NCI-H69 (cell line): ENCODE results near the gene AP1S1.

Source experiments
- DNase-seq: peaks from one replicate; lab custom pipeline; 2025; lab: John Stamatoyannopoulos, UW

The AP1S1 gene

GRCh38 chr7:101159696-101160674, 5.7 kb downstream of the AP1S1 start:
- DNase-seq, result no peak

GRCh38 chr7:101160910-101161309, 6.6 kb downstream of the AP1S1 start:
- no peak for DNase-seq

- no peak for DNase-seq
Observed at GRCh38 chr7:101161692-101162471, 7.6 kb downstream of the AP1S1 start.

GRCh38 chr7:101162551-101163278, 8.4 kb downstream of the AP1S1 start:
- DNase-seq, result peak; percentile 91

- DNase-seq, result peak; percentile 92
Observed at GRCh38 chr7:101163279-101164070, 9.2 kb downstream of the AP1S1 start.

- DNase-seq, result peak; percentile 81
Observed at GRCh38 chr7:101164071-101164840, 10.0 kb downstream of the AP1S1 start.

- DNase-seq, result peak; percentile 99
Observed at GRCh38 chr7:101165075-101165957, 11.0 kb downstream of the AP1S1 start, which contains the start of gene VGF. VGF (minus strand) TSS chr7:101165569; CDS start chr7:101164843, 726 bp downstream.

GRCh38 chr7:101165958-101166647, 11.8 kb downstream of the AP1S1 start:
- DNase-seq, result peak; percentile 63

- no peak for DNase-seq
Observed at GRCh38 chr7:101166648-101166908, 12.3 kb downstream of the AP1S1 start.

- DNase-seq, result peak; percentile 85
Observed at GRCh38 chr7:101166909-101167644, 12.8 kb downstream of the AP1S1 start.

GRCh38 chr7:101167645-101168411, 13.6 kb downstream of the AP1S1 start:
- DNase-seq, result no peak

GRCh38 chr7:101168412-101169049, 14.3 kb downstream of the AP1S1 start:
- no peak for DNase-seq

- no peak for DNase-seq
Observed at GRCh38 chr7:101169110-101169837, 15.0 kb downstream of the AP1S1 start.

GRCh38 chr7:101169838-101170551, 15.7 kb downstream of the AP1S1 start:
- peak; percentile 74 for DNase-seq

- DNase-seq, result no peak
Observed at GRCh38 chr7:101170617-101171441, 16.6 kb downstream of the AP1S1 start.
